PC-9 (cell line): Measurements from ENCODE around the gene MMP19. TPM values are rescaled to one million over a fixed set of nuclear protein-coding genes. Genes with fewer than 3 reads are reported as not detected.
A peak's percentile ranks its signal among the peaks of the same experiment; 100 is the strongest.

Experiments used
- BruUV-seq: library from RNA; stranded (reverse); fragments of 400-500 nt; replicated peaks from 2 replicates; lab custom pipeline; 2021; lab: Mats Ljungman, UMichigan
- CTCF ChIA-PET: fragments of 300-600 bp; sonication (Branson Sonifier 250); formaldehyde crosslinking; loops from one replicate; lab custom pipeline; 2022; ENCODE audit warnings: antibody characterized with exemption; lab: Charles Lee
- POLR2A ChIA-PET: fragments of 300-600 bp; sonication (Branson Sonifier 250); formaldehyde crosslinking; loops from one replicate; lab custom pipeline; 2022; ENCODE audit warnings: antibody characterized with exemption; ENCODE audit not compliant: unreplicated experiment; lab: Charles Lee
- DNase-seq, 2 experiments: peaks; one replicate each; pipeline versions ENCODE4 v3.0.0 to v3.0.0-alpha.2; 2015 to 2022; ENCODE audit warnings: mixed read lengths in 1 of 2
- H2AFZ ChIP-seq: fragments of 200-600 bp; sonication (generic); 2 replicates; pipeline ENCODE4 v1.8.1; 2017; ENCODE audit warnings: antibody characterized with exemption
- H3F3A ChIP-seq: fragments of 200-600 bp; sonication (generic); 2 replicates; pipeline ENCODE4 v1.8.1; 2017; ENCODE audit warnings: antibody characterized with exemption, mild to moderate bottlenecking, low read depth; ENCODE audit not compliant: insufficient read depth
- H3K27ac ChIP-seq: fragments of 200-600 bp; sonication (generic); 2 replicates; pipeline ENCODE4 v1.6.1; 2016; ENCODE audit warnings: mixed run types
- H3K27me3 ChIP-seq: fragments of 200-600 bp; sonication (generic); 2 replicates; pipeline ENCODE4 v1.6.1; 2016; ENCODE audit warnings: low read depth, mixed run types; ENCODE audit not compliant: insufficient read depth
- H3K36me3 ChIP-seq: fragments of 200-600 bp; sonication (generic); 2 replicates; pipeline ENCODE4 v1.6.1; 2016; ENCODE audit warnings: low read depth, mixed run types
- H3K4me1 ChIP-seq: fragments of 200-600 bp; sonication (generic); replicated peaks from 2 replicates; pipeline ENCODE4 v1.6.1; 2016; ENCODE audit warnings: mixed run types; ENCODE audit not compliant: insufficient read depth
- H3K4me2 ChIP-seq: fragments of 200-600 bp; sonication (generic); 2 replicates; pipeline ENCODE4 v1.6.1; 2017; ENCODE audit warnings: mixed run types
- H3K4me3 ChIP-seq: fragments of 200-600 bp; sonication (generic); 2 replicates; pipeline ENCODE4 v1.6.1; 2016; ENCODE audit warnings: mixed run types
- H3K79me2 ChIP-seq: fragments of 200-600 bp; sonication (generic); 2 replicates; pipeline ENCODE4 v1.6.1; 2017; ENCODE audit warnings: low read depth, mixed run types
- H3K9me2 ChIP-seq: fragments of 200-600 bp; sonication (generic); 2 replicates; pipeline ENCODE4 v1.8.1; 2017; ENCODE audit warnings: mild to moderate bottlenecking; ENCODE audit not compliant: insufficient read depth
- H3K9me3 ChIP-seq: fragments of 200-600 bp; sonication (generic); 2 replicates; pipeline ENCODE4 v1.8.1; 2016; ENCODE audit warnings: low read depth; ENCODE audit not compliant: insufficient read depth
- H4K20me1 ChIP-seq: fragments of 200-600 bp; sonication (generic); 2 replicates; pipeline ENCODE4 v1.8.1; 2017; ENCODE audit not compliant: insufficient read depth
- EZH2 ChIP-seq: fragments of 200-600 bp; sonication (generic); IDR thresholded peaks from 2 replicates; pipeline ENCODE4 v1.8.0; 2017; ENCODE audit warnings: antibody characterized with exemption, low read depth
- intact Hi-C: fragments of 100-400 bp; cut with micrococcal nuclease; formaldehyde crosslinking; loops from one replicate; pipeline ENCODE4 v1.10.0; 2022; ENCODE audit not compliant: unreplicated experiment
- total RNA-seq: library from RNA; stranded (reverse); gene quantifications from 2 replicates; pipeline ENCODE4 v1.2.3, GENCODE V29; 2021
- TF ChIP-seq, protein P1 (sequence below): fragments of 200-600 bp; sonication (generic); conservative IDR thresholded peaks from 2 replicates; pipeline ENCODE4 v1.6.1; 2017; ENCODE audit warnings: mixed run types, antibody characterized with exemption, mild to moderate bottlenecking, moderate library complexity

Gene MMP19
- total RNA-seq, 1 experiment from 2014 or later, result 0.83 TPM

DNA sequence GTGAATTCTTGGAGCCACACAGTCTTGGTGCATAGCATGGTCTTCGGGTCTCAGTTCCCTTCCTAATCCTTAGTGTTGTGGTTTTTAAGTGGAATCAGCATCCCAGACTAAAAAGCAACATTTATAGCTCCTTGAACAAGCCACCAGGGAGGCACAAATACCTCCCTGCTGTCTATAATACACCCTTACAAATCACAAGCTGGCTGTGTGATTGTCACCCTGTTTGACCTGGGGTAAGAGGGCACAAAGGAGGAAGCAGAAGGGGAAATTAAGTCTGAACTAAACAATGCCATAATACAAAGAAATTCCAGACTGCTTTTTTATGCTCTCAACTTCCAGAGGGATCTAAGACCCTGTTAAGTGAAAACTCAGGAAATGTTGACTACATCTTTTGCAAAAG is 7.7 kb upstream of the MMP19 start:
- no peaks in the 10 kb centered on the region for H3K36me3 ChIP-seq
- no peak overlapping the region for H3K4me3 ChIP-seq
- no peaks in the 10 kb centered on the region for H3K9me2 ChIP-seq
- H3K27ac ChIP-seq, result no peak overlapping the region
- no peak for DNase-seq
- no peaks in the 10 kb centered on the region for H3K27me3 ChIP-seq
- intact Hi-C loops, result no loop called here
- no peaks in the 10 kb centered on the region for H4K20me1 ChIP-seq
- H3F3A ChIP-seq, result no peaks in the 10 kb centered on the region
- CTCF ChIA-PET, result no interaction called here
- TF ChIP-seq EZH2, result no peak
- TF ChIP-seq, protein P1, sequence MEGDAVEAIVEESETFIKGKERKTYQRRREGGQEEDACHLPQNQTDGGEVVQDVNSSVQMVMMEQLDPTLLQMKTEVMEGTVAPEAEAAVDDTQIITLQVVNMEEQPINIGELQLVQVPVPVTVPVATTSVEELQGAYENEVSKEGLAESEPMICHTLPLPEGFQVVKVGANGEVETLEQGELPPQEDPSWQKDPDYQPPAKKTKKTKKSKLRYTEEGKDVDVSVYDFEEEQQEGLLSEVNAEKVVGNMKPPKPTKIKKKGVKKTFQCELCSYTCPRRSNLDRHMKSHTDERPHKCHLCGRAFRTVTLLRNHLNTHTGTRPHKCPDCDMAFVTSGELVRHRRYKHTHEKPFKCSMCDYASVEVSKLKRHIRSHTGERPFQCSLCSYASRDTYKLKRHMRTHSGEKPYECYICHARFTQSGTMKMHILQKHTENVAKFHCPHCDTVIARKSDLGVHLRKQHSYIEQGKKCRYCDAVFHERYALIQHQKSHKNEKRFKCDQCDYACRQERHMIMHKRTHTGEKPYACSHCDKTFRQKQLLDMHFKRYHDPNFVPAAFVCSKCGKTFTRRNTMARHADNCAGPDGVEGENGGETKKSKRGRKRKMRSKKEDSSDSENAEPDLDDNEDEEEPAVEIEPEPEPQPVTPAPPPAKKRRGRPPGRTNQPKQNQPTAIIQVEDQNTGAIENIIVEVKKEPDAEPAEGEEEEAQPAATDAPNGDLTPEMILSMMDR, result no peak
- H3K79me2 ChIP-seq, result no peaks in the 10 kb centered on the region
- no peak overlapping the region for H3K4me2 ChIP-seq
- no peaks in the 10 kb centered on the region for H3K9me3 ChIP-seq
- peaks cover 9% of the 10 kb centered on the region for H3K4me1 ChIP-seq
- no peak overlapping the region for H2AFZ ChIP-seq
- POLR2A ChIA-PET, result no interaction called here
- no TSS peak for BruUV-seq

DNA sequence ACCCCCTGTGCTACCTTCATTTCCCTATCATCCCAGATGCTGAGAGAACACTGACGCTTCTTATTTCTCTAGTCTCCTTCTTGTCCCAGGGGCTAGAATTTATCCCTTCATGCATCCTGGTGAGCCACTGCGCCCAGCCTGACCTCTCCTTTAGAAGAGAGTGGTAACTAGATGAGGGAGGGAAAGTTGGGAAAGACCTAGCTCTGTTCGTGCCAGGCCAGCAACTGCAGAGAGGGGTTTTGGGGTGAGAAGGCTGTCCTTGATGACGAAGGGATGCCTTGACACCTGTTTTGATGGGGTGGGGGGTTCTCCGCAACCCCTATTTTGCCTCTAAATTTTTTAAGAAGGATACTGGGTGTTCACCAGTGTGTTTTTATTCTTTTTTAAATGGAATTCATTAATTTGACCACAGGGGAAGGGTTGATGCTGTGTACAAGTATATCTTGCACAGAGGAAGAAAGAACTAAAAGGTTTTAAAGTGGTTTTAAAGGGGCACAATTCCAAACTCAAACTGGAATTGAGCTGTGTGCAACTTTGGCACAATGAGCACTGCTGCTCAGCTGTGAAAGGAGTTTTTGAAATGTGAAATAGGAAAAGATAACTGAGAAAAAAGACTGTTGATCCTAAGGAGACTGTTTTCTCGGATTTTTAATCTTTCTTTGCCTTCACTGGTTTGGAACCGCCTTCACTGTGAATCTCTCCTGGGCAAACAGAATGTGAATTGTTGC is 7.0 kb upstream of the MMP19 start:
- intact Hi-C loops, result no loop called here
- Histone ChIP-seq H3K36me3 (no peaks in the 10 kb centered on the region), H2AFZ (no peak overlapping the region), H3K4me1 (peaks cover 9% of the 10 kb centered on the region), H3K9me2 (no peaks in the 10 kb centered on the region), H3K27ac (no peak overlapping the region), H3K4me3 (no peak overlapping the region), H3K9me3 (no peaks in the 10 kb centered on the region), H4K20me1 (no peaks in the 10 kb centered on the region), H3K4me2 (no peak overlapping the region), H3F3A (no peaks in the 10 kb centered on the region), H3K79me2 (no peaks in the 10 kb centered on the region), H3K27me3 (no peaks in the 10 kb centered on the region)
- TF ChIP-seq EZH2, result no peak
- TF ChIP-seq, protein P1, result no peak
- ChIA-PET POLR2A (no interaction called here), CTCF (no interaction called here)
- BruUV-seq, result no TSS peak
- DNase-seq, result no peak

DNA sequence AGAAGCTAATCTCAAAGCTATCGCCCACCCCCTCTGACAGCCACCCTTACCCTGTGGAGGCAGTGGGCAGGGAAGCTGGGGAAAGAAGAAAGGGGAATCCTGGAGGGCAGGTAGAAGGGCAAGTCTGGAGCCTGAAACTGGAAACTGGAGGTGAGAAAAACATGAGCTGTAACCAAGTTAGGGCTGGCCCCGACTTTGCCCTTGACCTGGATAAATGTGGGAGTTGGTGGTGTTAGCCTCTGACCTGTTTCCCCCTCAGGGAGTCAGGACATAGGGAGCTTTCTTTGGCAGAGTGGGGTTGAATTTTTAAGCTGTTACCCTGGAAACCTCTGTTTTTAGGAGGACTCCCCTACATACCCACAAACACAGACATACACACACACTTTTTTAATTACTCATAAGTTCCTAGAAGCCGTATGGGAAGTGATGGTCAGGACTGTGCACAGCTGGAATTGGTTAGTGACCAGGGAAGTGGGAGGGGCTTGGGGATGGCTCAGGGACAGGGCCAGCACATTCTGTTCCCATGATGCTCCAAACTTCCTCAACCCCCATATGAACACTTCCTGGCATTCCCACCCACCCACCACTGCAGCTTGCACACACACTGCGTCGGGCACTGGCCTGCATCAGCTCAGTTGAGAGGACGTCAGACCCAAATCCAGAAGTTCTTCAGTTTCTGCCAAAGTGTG is 5.0 kb upstream of the MMP19 start:
- no TSS peak for BruUV-seq
- no peaks in the 10 kb centered on the region for H3K9me2 ChIP-seq
- DNase-seq, result peak; percentile 38 to 41
- H3K79me2 ChIP-seq, result no peaks in the 10 kb centered on the region
- H3K4me1 ChIP-seq, result peaks cover 16% of the 10 kb centered on the region
- ChIA-PET POLR2A (interaction anchor here (0.5 to 1.0 kb wide), 4 partner anchors 30 to 306 kb away, joined by 3 to 5 read pairs (median 4); partner anchors contain the start of genes ORMDL2 and SARNP), CTCF (no interaction called here)
- intact Hi-C loops, result no loop called here
- H3K4me3 ChIP-seq, result no peak overlapping the region
- no peaks in the 10 kb centered on the region for H3K27me3 ChIP-seq
- no peaks in the 10 kb centered on the region for H3F3A ChIP-seq
- no peaks in the 10 kb centered on the region for H3K36me3 ChIP-seq
- H2AFZ ChIP-seq, result no peak overlapping the region
- H3K27ac ChIP-seq, result no peak overlapping the region
- no peaks in the 10 kb centered on the region for H3K9me3 ChIP-seq
- H4K20me1 ChIP-seq, result no peaks in the 10 kb centered on the region
- TF ChIP-seq, protein P1, result no peak
- no peak for TF ChIP-seq EZH2
- H3K4me2 ChIP-seq, result peak overlapping the region; percentile 9; the same call in 1 of the 2 replicates
